ENCODE data around the gene PTPA. TPM values are rescaled to one million over a fixed set of nuclear protein-coding genes. Genes with fewer than 3 reads are reported as not detected.

Gene PTPA
- total and polyA plus RNA-seq, 2 experiments from 2014 or later, result 60.9 to 72.3 TPM

DNA sequence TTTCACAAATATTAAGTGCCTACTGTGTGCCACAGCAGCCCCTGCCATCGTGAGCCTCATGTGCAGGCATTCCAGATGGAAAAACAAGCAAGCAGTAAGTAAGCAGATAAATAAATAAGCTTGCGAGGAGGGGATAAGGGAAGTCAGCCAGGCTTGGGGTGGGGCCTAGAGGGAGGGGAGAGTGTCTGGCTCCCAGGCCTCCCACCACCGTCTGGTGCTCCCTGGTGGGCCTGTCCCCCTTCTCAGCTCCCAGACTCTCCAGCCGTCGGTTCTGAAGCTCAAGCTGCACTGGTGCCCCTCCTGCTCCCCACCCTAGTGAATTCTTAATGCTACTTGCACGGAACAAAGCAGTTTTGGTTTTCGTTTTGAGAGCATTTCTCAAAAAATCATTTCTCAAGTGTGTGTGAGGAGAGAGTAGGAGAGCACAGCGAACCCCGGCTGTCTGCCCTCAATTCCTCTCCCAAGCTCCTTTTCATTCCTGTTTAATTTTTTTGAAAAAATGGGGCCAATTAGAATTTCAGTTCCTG lies 73.4 kb downstream of the PTPA start:
- no peaks in the 10 kb centered on the region for H3K36me3 ChIP-seq (replicated peaks; ENCODE audit: insufficient read depth, low read depth)
- no peak for TF ChIP-seq EZH2 (IDR thresholded peaks at IDR 0.05; ENCODE audit: borderline replicate concordance)
- no peak for TF ChIP-seq EZH2phosphoT487 (IDR thresholded peaks at IDR 0.05; ENCODE audit: low read depth, severe bottlenecking, unreplicated experiment)
- TF ChIP-seq CTCF (IDR thresholded peaks at IDR 0.05; ENCODE audit: poor library complexity), result no peak
- no peaks in the 10 kb centered on the region for H3K9me2 ChIP-seq (replicated peaks; ENCODE audit: insufficient read depth)
- H4K20me1 ChIP-seq (ENCODE audit: insufficient read depth, poor library complexity, severe bottlenecking), result no peaks in the 10 kb centered on the region
- 36% methylated on average over 9 of the region's 9 CpGs for WGBS (ENCODE audit: low lambda C conversion rate, missing lambda C conversion rate)
- peaks cover 44% of the 10 kb centered on the region for H3K4me1 ChIP-seq (ENCODE audit: insufficient read depth)
- no peaks in the 10 kb centered on the region for H3K9me3 ChIP-seq (ENCODE audit: low read depth)
- H3K4me2 ChIP-seq, result peak overlapping the region; percentile 64
- peak overlapping the region; percentile 32 for H2AFZ ChIP-seq
- H3K79me2 ChIP-seq, result no peaks in the 10 kb centered on the region
- peak overlapping the region; percentile 95 for H3K27ac ChIP-seq
- no peaks in the 10 kb centered on the region for H3K27me3 ChIP-seq
- H3K4me3 ChIP-seq, result no peak overlapping the region
- DNase-seq (ENCODE audit: low spot score), result no peak

GRCh38 chr9:129185402-129185801 lies 74.2 kb downstream of the PTPA start:
- no peaks in the 10 kb centered on the region for H3K9me2 ChIP-seq (replicated peaks; ENCODE audit: insufficient read depth)
- no peaks in the 10 kb centered on the region for H4K20me1 ChIP-seq (ENCODE audit: insufficient read depth, poor library complexity, severe bottlenecking)
- H3K9me3 ChIP-seq (ENCODE audit: low read depth), result no peaks in the 10 kb centered on the region
- no peaks in the 10 kb centered on the region for H3K79me2 ChIP-seq
- WGBS (ENCODE audit: low lambda C conversion rate, missing lambda C conversion rate), result 98% methylated on average over 6 of the region's 6 CpGs
- peaks cover 43% of the 10 kb centered on the region for H3K4me1 ChIP-seq (ENCODE audit: insufficient read depth)
- no peak overlapping the region for H3K4me3 ChIP-seq
- H3K27ac ChIP-seq, result no peak overlapping the region
- no peaks in the 10 kb centered on the region for H3K27me3 ChIP-seq
- no peak overlapping the region for H3K4me2 ChIP-seq
- no peaks in the 10 kb centered on the region for H3K36me3 ChIP-seq (replicated peaks; ENCODE audit: insufficient read depth, low read depth)
- DNase-seq (ENCODE audit: low spot score), result no peak
- no peak overlapping the region for H2AFZ ChIP-seq
- TF ChIP-seq CTCF (IDR thresholded peaks at IDR 0.05; ENCODE audit: poor library complexity) (no peak), EZH2phosphoT487 (IDR thresholded peaks at IDR 0.05; ENCODE audit: low read depth, severe bottlenecking, unreplicated experiment) (no peak), EZH2 (IDR thresholded peaks at IDR 0.05; ENCODE audit: borderline replicate concordance) (no peak)

GRCh38 chr9:129185991-129186390 lies 74.8 kb downstream of the PTPA start:
- Histone ChIP-seq H3K36me3 (replicated peaks; ENCODE audit: insufficient read depth, low read depth) (no peaks in the 10 kb centered on the region), H2AFZ (no peak overlapping the region), H4K20me1 (ENCODE audit: insufficient read depth, poor library complexity, severe bottlenecking) (no peaks in the 10 kb centered on the region), H3K9me3 (ENCODE audit: low read depth) (no peaks in the 10 kb centered on the region), H3K27me3 (no peaks in the 10 kb centered on the region), H3K4me2 (no peak overlapping the region), H3K4me1 (ENCODE audit: insufficient read depth) (peaks cover 38% of the 10 kb centered on the region), H3K79me2 (no peaks in the 10 kb centered on the region), H3K4me3 (no peak overlapping the region), H3K9me2 (replicated peaks; ENCODE audit: insufficient read depth) (no peaks in the 10 kb centered on the region), H3K27ac (no peak overlapping the region)
- TF ChIP-seq EZH2phosphoT487 (IDR thresholded peaks at IDR 0.05; ENCODE audit: low read depth, severe bottlenecking, unreplicated experiment), result no peak
- no peak for TF ChIP-seq EZH2 (IDR thresholded peaks at IDR 0.05; ENCODE audit: borderline replicate concordance)
- no peak for TF ChIP-seq CTCF (IDR thresholded peaks at IDR 0.05; ENCODE audit: poor library complexity)
- 90% methylated on average over 10 of the region's 10 CpGs for WGBS (ENCODE audit: low lambda C conversion rate, missing lambda C conversion rate)
- no peak for DNase-seq (ENCODE audit: low spot score)

Measured in hepatocyte (in vitro differentiated cells).